Measurements from ENCODE around the gene DNM3.
A peak's percentile ranks its signal among the peaks of the same experiment; 100 is the strongest.

Gene DNM3

GRCh38 chr1:172447641-172448040 is 606.3 kb downstream of the DNM3 start:
- DNase-seq: no peak

GRCh38 chr1:172448995-172449584 is 607.8 kb downstream of the DNM3 start:
- no peak for DNase-seq

- DNase-seq: peak; percentile 71
These were observed 608.6 kb downstream of the DNM3 start for GRCh38 chr1:172449585-172450523.

- DNase-seq: no peak
These were observed 609.2 kb downstream of the DNM3 start for GRCh38 chr1:172450524-172450885.

- DNase-seq: no peak
These were observed 609.7 kb downstream of the DNM3 start for GRCh38 chr1:172451002-172451443.

- DNase-seq: no peak
These were observed 611.3 kb downstream of the DNM3 start for GRCh38 chr1:172452536-172453152.

- DNase-seq: no peak
These were observed 611.9 kb downstream of the DNM3 start for GRCh38 chr1:172453153-172453545.

GRCh38 chr1:172453607-172454006 is 612.3 kb downstream of the DNM3 start:
- DNase-seq: no peak

GRCh38 chr1:172455451-172455850 is 614.2 kb downstream of the DNM3 start:
- DNase-seq: no peak

GRCh38 chr1:172456344-172456769 is 615.1 kb downstream of the DNM3 start:
- no peak for DNase-seq

GRCh38 chr1:172457479-172458130 is 616.3 kb downstream of the DNM3 start:
- DNase-seq: no peak

- no peak for DNase-seq
These were observed 618.9 kb downstream of the DNM3 start for GRCh38 chr1:172460177-172460576.

GRCh38 chr1:172460887-172461315 is 619.6 kb downstream of the DNM3 start:
- DNase-seq: no peak

Data from GDM1 (cell line).